Measurements from ENCODE around the gene LFNG. TPM values are rescaled to one million over a fixed set of nuclear protein-coding genes. Genes with fewer than 3 reads are reported as not detected.

LFNG gene
- total RNA-seq, 6 donors from 2014 or later, result 30.6 to 62.9 (median 45.2) TPM

GRCh38 chr7:2523941-2524807 lies 4.6 kb downstream of the LFNG start:
- Histone ChIP-seq H3K27me3 (peaks cover 0 to 5% (median 1%) of the 10 kb centered on the region in 4 donors), H3K36me3 (peaks cover 0 to 29% (median 19%) of the 10 kb centered on the region in 4 donors), H3K4me1 (peaks cover 78 to 98% (median 92%) of the 10 kb centered on the region in 4 donors), H3K27ac (peak overlapping the region; percentile 83 to 96 (median 90)), H3K9me3 (no peaks in the 10 kb centered on the region), H3K4me3 (peak overlapping the region in 3 of 4 donors; percentile 56 to 71 (median 68))
- WGBS, 2 donors, result 58 to 61% methylated on average over 21 to 35 of the region's 51 CpGs
- peak; percentile 16 to 74 for ATAC-seq (ENCODE audit: low FRiP score in 2 of 2)
- DNase-seq, result peak; percentile 93
- TF ChIP-seq, protein P1, sequence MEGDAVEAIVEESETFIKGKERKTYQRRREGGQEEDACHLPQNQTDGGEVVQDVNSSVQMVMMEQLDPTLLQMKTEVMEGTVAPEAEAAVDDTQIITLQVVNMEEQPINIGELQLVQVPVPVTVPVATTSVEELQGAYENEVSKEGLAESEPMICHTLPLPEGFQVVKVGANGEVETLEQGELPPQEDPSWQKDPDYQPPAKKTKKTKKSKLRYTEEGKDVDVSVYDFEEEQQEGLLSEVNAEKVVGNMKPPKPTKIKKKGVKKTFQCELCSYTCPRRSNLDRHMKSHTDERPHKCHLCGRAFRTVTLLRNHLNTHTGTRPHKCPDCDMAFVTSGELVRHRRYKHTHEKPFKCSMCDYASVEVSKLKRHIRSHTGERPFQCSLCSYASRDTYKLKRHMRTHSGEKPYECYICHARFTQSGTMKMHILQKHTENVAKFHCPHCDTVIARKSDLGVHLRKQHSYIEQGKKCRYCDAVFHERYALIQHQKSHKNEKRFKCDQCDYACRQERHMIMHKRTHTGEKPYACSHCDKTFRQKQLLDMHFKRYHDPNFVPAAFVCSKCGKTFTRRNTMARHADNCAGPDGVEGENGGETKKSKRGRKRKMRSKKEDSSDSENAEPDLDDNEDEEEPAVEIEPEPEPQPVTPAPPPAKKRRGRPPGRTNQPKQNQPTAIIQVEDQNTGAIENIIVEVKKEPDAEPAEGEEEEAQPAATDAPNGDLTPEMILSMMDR (IDR thresholded peaks at IDR 0.05), result peak in 1 of 6 experiments; percentile 25
- TF ChIP-seq EP300 (IDR thresholded peaks at IDR 0.05) (no peak), POLR2AphosphoS5 (IDR thresholded peaks at IDR 0.05) (peak; percentile 66 to 74)

DNA sequence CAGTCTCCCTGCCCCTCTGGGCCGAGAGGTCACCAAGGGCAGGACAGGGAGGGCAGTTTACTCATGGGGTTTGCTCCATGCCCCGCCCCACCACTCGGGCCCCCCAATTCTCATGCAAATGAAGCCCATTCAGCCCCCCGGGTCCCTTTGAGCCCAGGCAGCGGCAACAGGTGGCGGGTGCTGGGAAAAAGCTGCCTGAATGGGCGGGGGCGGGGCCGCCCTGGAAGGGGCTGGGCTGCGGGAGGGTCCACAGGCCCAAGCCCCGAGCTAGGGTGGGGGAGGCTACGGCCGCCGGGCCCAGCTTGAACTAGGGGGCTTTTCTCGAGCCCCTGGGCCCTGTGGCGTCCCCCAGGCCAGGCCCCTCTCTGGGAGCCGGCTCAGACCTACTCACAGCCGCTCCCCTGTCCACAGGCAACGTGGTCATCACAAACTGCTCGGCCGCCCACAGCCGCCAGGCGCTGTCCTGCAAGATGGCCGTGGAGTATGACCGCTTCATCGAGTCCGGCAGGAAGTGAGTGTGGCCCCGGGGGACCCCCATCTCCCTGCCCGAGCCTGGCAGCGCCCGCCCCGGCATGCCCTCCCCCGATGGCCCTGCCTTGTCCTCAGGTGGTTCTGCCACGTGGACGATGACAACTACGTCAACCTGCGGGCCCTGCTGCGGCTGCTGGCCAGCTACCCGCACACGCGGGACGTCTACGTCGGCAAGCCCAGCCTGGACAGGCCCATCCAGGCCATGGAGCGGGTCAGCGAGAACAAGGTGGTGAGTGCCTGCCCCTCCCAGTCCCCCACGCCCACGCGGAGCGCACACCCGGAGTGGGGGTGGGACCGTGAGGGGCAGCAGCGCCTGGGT lies 5.5 kb downstream of the LFNG start:
- ATAC-seq (ENCODE audit: low FRiP score in 2 of 2), result no peak
- Histone ChIP-seq H3K4me1 (peaks cover 84 to 100% (median 99%) of the 10 kb centered on the region in 4 donors), H3K4me3 (peak overlapping the region in 1 of 4 donors; percentile 56)

DNA sequence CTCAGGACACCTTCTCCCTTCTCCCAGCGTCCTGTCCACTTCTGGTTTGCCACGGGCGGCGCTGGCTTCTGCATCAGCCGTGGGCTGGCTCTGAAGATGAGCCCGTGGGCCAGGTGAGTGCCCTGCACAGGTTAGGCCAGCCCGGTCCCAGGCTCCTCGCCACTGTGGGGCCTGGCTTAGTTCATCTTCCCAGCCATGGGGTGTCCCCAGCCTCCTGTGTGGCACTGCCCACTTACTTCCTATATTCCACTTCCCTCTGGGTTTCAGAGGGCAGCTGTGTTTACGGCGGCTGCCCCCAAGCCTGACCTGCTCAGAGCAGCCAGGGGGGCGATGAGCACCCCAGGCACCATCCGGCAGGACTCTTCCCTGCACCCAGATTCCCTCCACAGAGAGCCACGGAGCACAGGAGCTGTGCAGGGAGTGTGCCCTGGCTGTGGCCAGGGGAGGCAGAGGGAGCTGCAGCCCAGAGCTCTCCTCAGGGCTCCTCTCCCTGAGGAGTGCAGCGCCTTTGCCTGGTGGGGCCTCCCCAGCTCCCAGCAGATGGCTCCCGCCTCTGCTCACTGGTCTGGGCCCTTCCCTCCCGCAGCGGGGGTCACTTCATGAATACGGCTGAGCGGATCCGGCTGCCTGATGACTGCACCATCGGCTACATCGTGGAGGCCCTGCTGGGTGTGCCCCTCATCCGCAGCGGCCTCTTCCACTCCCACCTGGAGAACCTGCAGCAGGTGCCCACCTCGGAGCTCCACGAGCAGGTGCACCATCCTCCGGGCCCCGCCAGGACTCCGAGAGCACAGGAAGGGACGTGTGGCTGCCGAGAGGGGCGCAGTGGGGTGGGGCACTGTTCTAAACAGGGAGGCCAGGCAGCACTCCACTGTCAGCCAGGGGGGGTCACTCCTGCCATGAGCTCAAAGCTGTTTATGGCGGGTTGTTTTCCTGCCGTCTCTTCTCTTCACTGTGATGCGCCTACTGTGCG lies 6.4 kb downstream of the LFNG start:
- no peak for ATAC-seq (ENCODE audit: low FRiP score in 2 of 2)
- Histone ChIP-seq H3K36me3 (peaks cover 0 to 29% (median 19%) of the 10 kb centered on the region in 4 donors), H3K27ac (peak overlapping the region in 3 of 4 donors; percentile 89 to 96 (median 90)), H3K27me3 (peaks cover 0 to 5% (median 1%) of the 10 kb centered on the region in 4 donors), H3K9me3 (no peaks in the 10 kb centered on the region), H3K4me1 (peaks cover 84 to 100% (median 99%) of the 10 kb centered on the region in 4 donors), H3K4me3 (no peak overlapping the region)
- DNase-seq, result peak; percentile 61 to 65
- WGBS, 2 donors, result 69 to 87% methylated on average over 13 to 33 of the region's 36 CpGs
- TF ChIP-seq EP300 (IDR thresholded peaks at IDR 0.05) (no peak), POLR2AphosphoS5 (IDR thresholded peaks at IDR 0.05) (no peak), POLR2A (IDR thresholded peaks at IDR 0.05) (no peak)
- TF ChIP-seq, protein P1 (IDR thresholded peaks at IDR 0.05), result no peak

More for the DNA sequence above, 5.5 kb downstream of the LFNG start:
- Histone ChIP-seq H3K27ac (peak overlapping the region; percentile 83 to 96 (median 90)), H3K36me3 (peaks cover 0 to 29% (median 19%) of the 10 kb centered on the region in 4 donors), H3K9me3 (no peaks in the 10 kb centered on the region), H3K27me3 (peaks cover 0 to 5% (median 1%) of the 10 kb centered on the region in 4 donors)
- WGBS, 2 donors, result 80 to 88% methylated on average over 2 to 27 of the region's 53 CpGs
- TF ChIP-seq EP300 (IDR thresholded peaks at IDR 0.05), result no peak
- TF ChIP-seq POLR2AphosphoS5 (IDR thresholded peaks at IDR 0.05), result no peak
- TF ChIP-seq, protein P1 (IDR thresholded peaks at IDR 0.05), result no peak
- no peak for TF ChIP-seq POLR2A (IDR thresholded peaks at IDR 0.05)
- DNase-seq, result peak in 1 of 2 donors; percentile 86

Measured in upper lobe of left lung (tissue), 6 donors.